Activated B cell treated with CpG ODN at 0.5 μM for 24 hours (primary cell): Measurements from ENCODE around the gene SMPD2. TPM values are rescaled to one million over a fixed set of nuclear protein-coding genes. Genes with fewer than 3 reads are reported as not detected.

Experiments
- ATAC-seq: fragments of 200-7000 bp; cut with Tn5 transposase; one replicate; pipeline ENCODE4 v1.10.0; 2021; ENCODE audit warnings: low read depth, mild to moderate bottlenecking, moderate library complexity
- CTCF ChIA-PET: fragments of 350-600 bp; sonication (Branson Sonifier 250); formaldehyde crosslinking; loops from one replicate; lab custom pipeline; 2021; ENCODE audit warnings: antibody characterized with exemption; lab: Charles Lee
- POLR2A ChIA-PET: fragments of 350-600 bp; sonication (Branson Sonifier 250); formaldehyde crosslinking; loops from one replicate; lab custom pipeline; 2021; ENCODE audit warnings: antibody characterized with exemption; lab: Charles Lee
- DNase-seq: peaks from one replicate; pipeline ENCODE4 v3.0.0; 2022
- H3K27ac Mint-ChIP-seq: one replicate; pipeline ENCODE4 v1.8.0; 2020; ENCODE audit warnings: mixed read lengths
- H3K27me3 Mint-ChIP-seq: one replicate; pipeline ENCODE4 v1.8.0; 2021; ENCODE audit warnings: mixed read lengths
- H3K36me3 Mint-ChIP-seq: one replicate; pipeline ENCODE4 v1.8.0; 2021; ENCODE audit warnings: low read depth, mixed read lengths
- H3K4me1 Mint-ChIP-seq: one replicate; pipeline ENCODE4 v1.8.0; 2021; ENCODE audit warnings: mixed read lengths
- H3K4me3 Mint-ChIP-seq: one replicate; pipeline ENCODE4 v1.8.0; 2020; ENCODE audit warnings: mild to moderate bottlenecking, mixed read lengths
- H3K9me3 Mint-ChIP-seq: one replicate; pipeline ENCODE4 v1.8.0; 2020; ENCODE audit warnings: mixed read lengths
- CTCF ChIP-seq: fragments of 200-600 bp; IDR thresholded peaks from one replicate; pipeline ENCODE4 v1.8.0; 2022; ENCODE audit warnings: antibody characterized with exemption, mild to moderate bottlenecking
- intact Hi-C: fragments of 100-400 bp; cut with micrococcal nuclease; formaldehyde crosslinking; loops from one replicate; pipeline ENCODE4 v1.15.1; 2024
- total RNA-seq: library from RNA; stranded (reverse); gene quantifications from 2 replicates; pipeline ENCODE4 v1.2.3, GENCODE V29; 2022

Gene SMPD2
- total RNA-seq, 1 donor from 2014 or later, result 28.2 TPM

- Mint-ChIP-seq H3K36me3 (peaks cover 72% of the 10 kb centered on the region), H3K27ac (peak overlapping the region; percentile 83), H3K4me1 (peaks cover 78% of the 10 kb centered on the region), H3K9me3 (no peaks in the 10 kb centered on the region), H3K27me3 (no peaks in the 10 kb centered on the region), H3K4me3 (peak overlapping the region; percentile 77)
- DNase-seq (no peak), ATAC-seq (no peak)
- intact Hi-C loops, result loop anchor here (1.0 kb wide), 1 partner anchor 17 kb away; no protein-coding TSS in a partner anchor
- TF ChIP-seq CTCF, result no peak
- ChIA-PET CTCF (interaction anchor here (1.0 to 1.7 kb wide), 4 partner anchors 22 to 96 kb away, joined by 3 to 6 read pairs (median 4); partner anchors contain the start of genes PPIL6 and SMPD2), POLR2A (interaction anchor here (0.7 to 5.3 kb wide), 9 partner anchors 9 to 568 kb away, joined by 3 to 70 read pairs (median 4); partner anchors contain the start of genes CD164, MICAL1, PPIL6 and SMPD2)
Observed at GRCh38 chr6:109478841-109479624, 38.5 kb downstream of the SMPD2 start.

GRCh38 chr6:109480993-109481480, 40.5 kb downstream of the SMPD2 start:
- POLR2A ChIA-PET, result interaction anchor here (1.4 to 5.3 kb wide), 4 partner anchors 25 to 98 kb away, joined by 3 to 70 read pairs (median 10); partner anchors contain the start of genes CD164, MICAL1, PPIL6 and SMPD2
- Mint-ChIP-seq H3K36me3 (peaks cover 55% of the 10 kb centered on the region), H3K27me3 (no peaks in the 10 kb centered on the region), H3K4me3 (peak overlapping the region; percentile 95), H3K4me1 (peaks cover 71% of the 10 kb centered on the region), H3K27ac (peak overlapping the region; percentile 85), H3K9me3 (no peaks in the 10 kb centered on the region)
- no peak for TF ChIP-seq CTCF
- DNase-seq (no peak), ATAC-seq (no peak)
- CTCF ChIA-PET, result interaction anchor here (1.7 kb wide), 1 partner anchor 24 kb away, joined by 3 read pairs; no protein-coding TSS in a partner anchor
- intact Hi-C loops, result loop anchor here (1.0 to 10.0 kb wide), 4 partner anchors 9 to 1394 kb away; partner anchors contain the start of gene AMD1

- ATAC-seq (peak; percentile 82), DNase-seq (peak; percentile 81)
- Mint-ChIP-seq H3K9me3 (no peaks in the 10 kb centered on the region), H3K4me1 (peaks cover 52% of the 10 kb centered on the region), H3K36me3 (peaks cover 37% of the 10 kb centered on the region), H3K27me3 (no peaks in the 10 kb centered on the region), H3K4me3 (peak within 1 kb of the TSS; percentile 95), H3K27ac (peak within 1 kb of the TSS; percentile 85)
- ChIA-PET CTCF (interaction anchor here (1.1 to 1.5 kb wide), 3 partner anchors 26 to 100 kb away, joined by 3 to 7 read pairs (median 5); partner anchors contain the start of genes PPIL6 and SMPD2), POLR2A (interaction anchor here (0.7 to 5.3 kb wide), 15 partner anchors 11 to 1189 kb away, joined by 3 to 70 read pairs (median 4); partner anchors contain the start of genes CD164, CEP57L1, MICAL1 and PPIL6)
- TF ChIP-seq CTCF, result no peak
- intact Hi-C loops, result loop anchor here (1.0 to 10.0 kb wide), 10 partner anchors 11 to 1392 kb away; partner anchors contain the start of genes AK9, AMD1, CD164 and CDC40
Observed at GRCh38 chr6:109482905-109483734, 42.6 kb downstream of the SMPD2 start, which contains the start of gene ZBTB24. Gene ZBTB24, minus strand, starts transcription at chr6:109483219. Its CDS starts 1,193 bp downstream, at chr6:109482026.

GRCh38 chr6:109483735-109484057, 43.2 kb downstream of the SMPD2 start:
- ATAC-seq, result peak; percentile 2
- TF ChIP-seq CTCF, result no peak
- no peaks in the 10 kb centered on the region for H3K27me3 Mint-ChIP-seq
- no peak for DNase-seq
- peaks cover 33% of the 10 kb centered on the region for H3K36me3 Mint-ChIP-seq
- H3K4me3 Mint-ChIP-seq, result peak overlapping the region; percentile 86
- H3K27ac Mint-ChIP-seq, result peak overlapping the region; percentile 71
- no peaks in the 10 kb centered on the region for H3K9me3 Mint-ChIP-seq
- intact Hi-C loops, result loop anchor here (1.0 to 10.0 kb wide), 10 partner anchors 11 to 1391 kb away; partner anchors contain the start of genes AK9, AMD1, CD164 and CDC40
- ChIA-PET CTCF (interaction anchor here (1.5 kb wide), 1 partner anchor 42 kb away, joined by 7 read pairs; the partner anchor contains the start of genes PPIL6 and SMPD2), POLR2A (interaction anchor here (1.1 to 3.4 kb wide), 3 partner anchors 43 to 411 kb away, joined by 4 to 16 read pairs (median 15); partner anchors contain the start of genes CD164, PPIL6 and SMPD2)
- H3K4me1 Mint-ChIP-seq, result peaks cover 46% of the 10 kb centered on the region
